NB4 (cell line): Measurements from ENCODE around the gene DBH.

Experiments used
- CTCF ChIP-seq: IDR thresholded peaks from one replicate; pipeline ENCODE4 v1.5.1; 2012; ENCODE audit warnings: low read depth, low read length
- MAX ChIP-seq: IDR thresholded peaks from 2 replicates; pipeline ENCODE4 v1.6.1; 2011; ENCODE audit warnings: low read depth, low read length
- POLR2A ChIP-seq: IDR thresholded peaks from 2 replicates; pipeline ENCODE4 v1.6.1; 2011; ENCODE audit warnings: mild to moderate bottlenecking; ENCODE audit not compliant: insufficient read length; ENCODE audit errors: extremely low read depth

- TF ChIP-seq CTCF, result no peak
- TF ChIP-seq MAX, result no peak
- TF ChIP-seq POLR2A, result no peak
These were observed 63.4 kb downstream of the DBH start for GRCh38 chr9:133699546-133699945.
